Vagina (tissue), 2 donors: ENCODE measurements around the gene PRAC2. TPM values are rescaled to one million over a fixed set of nuclear protein-coding genes. Genes with fewer than 3 reads are reported as not detected.

Experiments used
- DNase-seq, 2 donors: peaks; one replicate each; pipeline ENCODE4 v3.0.0-alpha.2; 2017; ENCODE audit errors: extremely low spot score in 2 of 2
- H3K27ac ChIP-seq: fragments of 200-600 bp; sonication (generic); one replicate; pipeline ENCODE4 v1.5.1; 2019
- H3K27me3 ChIP-seq: fragments of 200-600 bp; sonication (generic); one replicate; pipeline ENCODE4 v1.5.1; 2019
- H3K36me3 ChIP-seq, 2 donors: fragments of 200-600 bp; sonication (generic); one replicate each; pipeline ENCODE4 v1.5.1; 2017 to 2019
- H3K4me1 ChIP-seq: fragments of 200-600 bp; sonication (generic); one replicate; pipeline ENCODE4 v1.5.1; 2019
- H3K4me3 ChIP-seq, 2 donors: fragments of 200-600 bp; sonication (generic); 1 replicate in 1 of 2; 2 replicates in 1 of 2; pipeline ENCODE4 v1.5.1; 2016 to 2019
- H3K9me3 ChIP-seq: fragments of 200-600 bp; sonication (generic); one replicate; pipeline ENCODE4 v1.5.1; 2019
- CTCF ChIP-seq, 3 experiments: fragments of 450-650 bp in 2 of 3; fragments of 200-600 bp in 1 of 3; sonication (generic) in 1 of 3; IDR thresholded peaks; one replicate each; pipeline ENCODE4 v1.5.1; 2017 to 2019; ENCODE audit warnings: antibody characterized with exemption in 3 of 3, mild to moderate bottlenecking in 2 of 3, moderate library complexity in 2 of 3
- POLR2A ChIP-seq, 2 donors: fragments of 450-650 bp; IDR thresholded peaks; one replicate each; pipeline ENCODE4 v1.6.1; 2017; ENCODE audit warnings: antibody characterized with exemption in 2 of 2, mild to moderate bottlenecking in 2 of 2, moderate library complexity in 2 of 2
- POLR2AphosphoS5 ChIP-seq, 2 donors: sonication (generic); formaldehyde crosslinking; IDR thresholded peaks; one replicate each; pipeline ENCODE4 v1.9.0; 2017; ENCODE audit warnings: antibody characterized with exemption in 2 of 2, mild to moderate bottlenecking in 2 of 2, low read depth in 1 of 2; ENCODE audit not compliant: insufficient read depth in 1 of 2
- intact Hi-C: fragments of 100-400 bp; cut with DNase I; formaldehyde crosslinking; loops from one replicate; pipeline ENCODE4 v1.15.1; 2023
- total RNA-seq: library from RNA; depleted of rRNA; stranded (reverse); fragments of >200 nt; gene quantifications from one replicate; pipeline ENCODE4 v1.2.3, GENCODE V29; 2016

Gene PRAC2
- total RNA-seq, 1 donor from 2014 or later: not detected

GRCh38 chr17:48745381-48746275, 22.6 kb downstream of the PRAC2 start:
- intact Hi-C loops: loop anchor here (10.0 kb wide), 1 partner anchor 259 kb away; no protein-coding TSS in a partner anchor
- H3K27me3 ChIP-seq: peaks cover 25% of the 10 kb centered on the region
- peaks cover 23% of the 10 kb centered on the region for H3K4me1 ChIP-seq
- no peak overlapping the region for H3K4me3 ChIP-seq
- no peaks in the 10 kb centered on the region for H3K9me3 ChIP-seq
- H3K36me3 ChIP-seq: no peaks in the 10 kb centered on the region
- TF ChIP-seq CTCF (IDR thresholded peaks at IDR 0.05): no peak
- TF ChIP-seq POLR2AphosphoS5 (IDR thresholded peaks at IDR 0.05; ENCODE audit: insufficient read depth in 1 of 2, low read depth in 1 of 2): peak in 1 of 2 donors; percentile 26
- TF ChIP-seq POLR2A (IDR thresholded peaks at IDR 0.05): no peak
- peak overlapping the region; percentile 72 for H3K27ac ChIP-seq
- DNase-seq: no peak

DNA sequence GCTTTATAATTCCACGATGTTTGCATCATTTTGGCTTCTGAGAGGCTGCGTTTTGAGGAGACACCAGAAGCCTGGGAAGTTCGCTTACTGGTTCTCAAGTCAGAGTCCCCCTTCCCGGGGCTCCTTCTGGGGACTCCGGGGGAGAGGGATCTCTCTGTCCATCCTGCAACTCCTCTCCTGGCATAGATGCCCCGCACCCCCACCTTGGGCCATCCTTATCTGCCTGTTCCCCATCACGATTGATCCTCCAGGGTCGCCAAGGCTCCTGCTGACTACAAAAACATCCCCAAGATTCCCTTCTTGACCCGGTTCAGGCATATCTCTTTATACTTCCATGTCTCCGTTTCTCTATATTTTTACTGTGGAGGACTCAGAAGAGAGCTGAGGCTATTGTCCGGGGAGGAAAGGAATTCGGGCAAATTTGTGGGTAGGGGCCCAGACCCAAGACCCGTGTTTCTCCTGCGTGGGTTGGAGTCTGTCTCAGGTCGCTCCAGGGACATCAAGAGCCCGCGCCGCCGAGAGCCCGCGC, 24.0 kb downstream of the PRAC2 start:
- no peak for DNase-seq
- Histone ChIP-seq H3K27ac (peak overlapping the region; percentile 72), H3K4me1 (peaks cover 36% of the 10 kb centered on the region), H3K9me3 (no peaks in the 10 kb centered on the region), H3K36me3 (no peaks in the 10 kb centered on the region), H3K4me3 (peak overlapping the region in 1 of 2 donors; percentile 26), H3K27me3 (peaks cover 25% of the 10 kb centered on the region)
- TF ChIP-seq POLR2A (IDR thresholded peaks at IDR 0.05): no peak
- TF ChIP-seq CTCF (IDR thresholded peaks at IDR 0.05): no peak
- TF ChIP-seq POLR2AphosphoS5 (IDR thresholded peaks at IDR 0.05; ENCODE audit: insufficient read depth in 1 of 2, low read depth in 1 of 2): no peak
- intact Hi-C loops: loop anchor here (10.0 kb wide), 1 partner anchor 258 kb away; no protein-coding TSS in a partner anchor

- no peak for DNase-seq
- Histone ChIP-seq H3K27ac (peak overlapping the region; percentile 72), H3K27me3 (peaks cover 25% of the 10 kb centered on the region), H3K9me3 (no peaks in the 10 kb centered on the region), H3K4me1 (peaks cover 36% of the 10 kb centered on the region), H3K4me3 (peak overlapping the region in 1 of 2 donors; percentile 26), H3K36me3 (no peaks in the 10 kb centered on the region)
- intact Hi-C loops: loop anchor here (2.0 to 10.0 kb wide), 2 partner anchors 25 to 257 kb away; partner anchors contain the start of genes PRAC1 and PRAC2
- TF ChIP-seq POLR2A (IDR thresholded peaks at IDR 0.05) (no peak), CTCF (IDR thresholded peaks at IDR 0.05) (no peak), POLR2AphosphoS5 (IDR thresholded peaks at IDR 0.05; ENCODE audit: insufficient read depth in 1 of 2, low read depth in 1 of 2) (no peak)
Observed at GRCh38 chr17:48747445-48748363, 24.7 kb downstream of the PRAC2 start.

DNA sequence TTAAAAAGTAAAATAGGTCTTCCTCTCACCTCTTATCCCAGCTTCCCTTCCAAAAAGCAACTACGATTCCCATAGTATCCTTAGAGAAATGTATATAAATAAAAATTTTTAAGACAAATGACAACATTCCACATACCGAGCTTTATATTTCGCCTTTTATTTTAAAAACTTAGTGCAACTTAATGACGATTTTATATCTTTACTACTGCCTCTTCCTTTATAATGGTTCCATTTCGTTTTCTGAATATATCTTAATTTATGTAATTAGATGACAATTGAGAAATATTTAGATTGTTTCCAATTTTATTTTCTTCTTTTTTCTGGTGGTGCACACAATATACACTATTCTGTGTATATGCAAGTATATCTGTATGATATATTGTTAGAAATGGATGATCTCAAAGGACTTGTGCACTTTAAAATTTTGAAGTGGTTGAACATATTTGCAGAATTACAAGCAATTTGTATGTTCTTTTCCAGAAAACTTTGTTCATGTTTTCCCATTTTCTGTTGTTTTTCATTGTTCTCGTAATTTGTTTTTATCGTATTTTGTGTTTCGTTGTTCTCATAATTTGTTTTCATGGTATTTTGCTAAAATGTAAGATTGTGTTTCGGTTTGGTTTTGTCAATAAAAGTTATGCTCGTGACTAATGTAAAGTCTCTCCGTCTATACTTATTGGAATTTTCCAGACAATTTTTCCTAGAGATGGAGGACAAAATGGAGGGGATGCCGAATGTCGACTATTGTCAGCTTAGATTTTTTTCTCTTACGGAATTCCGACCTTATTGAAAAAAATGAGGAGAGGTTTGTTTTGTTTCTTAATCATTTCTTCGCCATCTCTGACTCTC, 26.0 kb downstream of the PRAC2 start:
- Histone ChIP-seq H3K27ac (peak overlapping the region; percentile 66), H3K27me3 (peaks cover 20% of the 10 kb centered on the region), H3K9me3 (no peaks in the 10 kb centered on the region), H3K4me1 (peaks cover 46% of the 10 kb centered on the region), H3K4me3 (no peak overlapping the region), H3K36me3 (no peaks in the 10 kb centered on the region)
- no peak for TF ChIP-seq POLR2AphosphoS5 (IDR thresholded peaks at IDR 0.05; ENCODE audit: insufficient read depth in 1 of 2, low read depth in 1 of 2)
- TF ChIP-seq CTCF (IDR thresholded peaks at IDR 0.05): no peak
- no peak for TF ChIP-seq POLR2A (IDR thresholded peaks at IDR 0.05)
- intact Hi-C loops: loop anchor here (2.0 to 10.0 kb wide), 2 partner anchors 26 to 256 kb away; partner anchors contain the start of genes PRAC1 and PRAC2
- DNase-seq: no peak
